ENCODE measurements around the gene MTLN. TPM values are rescaled to one million over a fixed set of nuclear protein-coding genes. Genes with fewer than 3 reads are reported as not detected.

Gene MTLN
- total and polyA plus RNA-seq, 2 of the 8 experiments (the other 6 are each of a cell fraction or from before 2014, with no cell fraction given): 38.6 to 104 TPM

DNA sequence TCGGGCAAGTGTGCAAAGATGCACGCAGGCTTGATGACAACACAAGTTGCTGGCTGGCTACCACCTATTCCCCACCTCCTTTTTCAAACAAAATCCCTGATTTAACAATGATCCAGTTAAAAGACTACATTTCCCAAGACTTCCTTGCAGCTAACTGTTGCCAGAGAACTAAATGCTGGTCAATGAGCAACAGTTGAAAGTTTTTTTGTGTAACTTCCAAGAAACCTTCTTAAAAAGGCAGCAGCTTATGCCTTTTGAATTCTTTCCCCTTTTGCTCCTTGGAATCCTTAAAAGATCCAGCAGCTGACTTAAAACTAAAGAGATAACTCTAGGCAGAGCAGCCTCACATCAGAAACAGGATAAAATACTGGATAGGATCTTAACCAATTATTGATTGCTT is 46.1 kb downstream of the MTLN start:
- H3K4ac ChIP-seq (replicated peaks; ENCODE audit: insufficient read length, low read depth, low read length): no peak overlapping the region
- no peaks in the 10 kb centered on the region for H3K79me1 ChIP-seq (ENCODE audit: low read depth, low read length)
- TF ChIP-seq CTBP2 (IDR thresholded peaks at IDR 0.05; ENCODE audit: borderline replicate concordance, insufficient read depth, insufficient read length, low read length) (no peak), POLR2A (IDR thresholded peaks at IDR 0.05; ENCODE audit: control extremely low read depth in 1 of 2, low read depth in 2 of 2, low read length in 2 of 2) (no peak), BRCA1 (IDR thresholded peaks at IDR 0.05; ENCODE audit: low read depth, low read length) (no peak), NRF1 (IDR thresholded peaks at IDR 0.05; ENCODE audit: low read depth, low read length) (no peak), GTF2F1 (IDR thresholded peaks at IDR 0.05; ENCODE audit: borderline replicate concordance, low read depth, low read length) (no peak), KDM1A (IDR thresholded peaks at IDR 0.05; ENCODE audit: borderline replicate concordance, low read length) (no peak), CBX8 (IDR thresholded peaks at IDR 0.05; ENCODE audit: borderline replicate concordance, low read depth, low read length) (no peak), CHD2 (IDR thresholded peaks at IDR 0.05; ENCODE audit: low read length) (no peak), SP4 (IDR thresholded peaks at IDR 0.05; ENCODE audit: low read length) (no peak)
- TF ChIP-seq, protein P1, sequence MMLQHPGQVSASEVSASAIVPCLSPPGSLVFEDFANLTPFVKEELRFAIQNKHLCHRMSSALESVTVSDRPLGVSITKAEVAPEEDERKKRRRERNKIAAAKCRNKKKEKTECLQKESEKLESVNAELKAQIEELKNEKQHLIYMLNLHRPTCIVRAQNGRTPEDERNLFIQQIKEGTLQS (IDR thresholded peaks at IDR 0.05; ENCODE audit: insufficient read depth, low read depth, low read length): no peak
- TF ChIP-seq, protein P2, sequence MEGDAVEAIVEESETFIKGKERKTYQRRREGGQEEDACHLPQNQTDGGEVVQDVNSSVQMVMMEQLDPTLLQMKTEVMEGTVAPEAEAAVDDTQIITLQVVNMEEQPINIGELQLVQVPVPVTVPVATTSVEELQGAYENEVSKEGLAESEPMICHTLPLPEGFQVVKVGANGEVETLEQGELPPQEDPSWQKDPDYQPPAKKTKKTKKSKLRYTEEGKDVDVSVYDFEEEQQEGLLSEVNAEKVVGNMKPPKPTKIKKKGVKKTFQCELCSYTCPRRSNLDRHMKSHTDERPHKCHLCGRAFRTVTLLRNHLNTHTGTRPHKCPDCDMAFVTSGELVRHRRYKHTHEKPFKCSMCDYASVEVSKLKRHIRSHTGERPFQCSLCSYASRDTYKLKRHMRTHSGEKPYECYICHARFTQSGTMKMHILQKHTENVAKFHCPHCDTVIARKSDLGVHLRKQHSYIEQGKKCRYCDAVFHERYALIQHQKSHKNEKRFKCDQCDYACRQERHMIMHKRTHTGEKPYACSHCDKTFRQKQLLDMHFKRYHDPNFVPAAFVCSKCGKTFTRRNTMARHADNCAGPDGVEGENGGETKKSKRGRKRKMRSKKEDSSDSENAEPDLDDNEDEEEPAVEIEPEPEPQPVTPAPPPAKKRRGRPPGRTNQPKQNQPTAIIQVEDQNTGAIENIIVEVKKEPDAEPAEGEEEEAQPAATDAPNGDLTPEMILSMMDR (IDR thresholded peaks at IDR 0.05; ENCODE audit: control extremely low read depth in 1 of 3, insufficient read depth in 1 of 3, low read depth in 1 of 3, low read length in 3 of 3): no peak

More for the DNA sequence above, 46.1 kb downstream of the MTLN start:
- no peaks in the 10 kb centered on the region for H3K23me2 ChIP-seq (ENCODE audit: low read depth, low read length)
- H2BK5ac ChIP-seq (ENCODE audit: low read depth, low read length): no peak overlapping the region
- H4K5ac ChIP-seq (ENCODE audit: insufficient read length, low read depth, low read length): no peak overlapping the region
- no peak overlapping the region for H3K56ac ChIP-seq (replicated peaks; ENCODE audit: insufficient read length, low read depth, low read length)
- no peak overlapping the region for H2BK20ac ChIP-seq (ENCODE audit: low read length)
- DNase-seq (ENCODE audit: low read depth in 1 of 2, low spot score in 2 of 2) (no peak), FAIRE-seq (no peak)
- 89% methylated on average over 2 of the region's 2 CpGs; no CpG with 5 or more reads in 1 of the 2 experiments for WGBS, 2 experiments (ENCODE audit: extremely low coverage in 1 of 2, insufficient coverage in 1 of 2, insufficient read length in 1 of 2, insufficient replicate concordance in 2 of 2, low coverage in 1 of 2, low lambda C conversion rate in 2 of 2, missing lambda C conversion rate in 1 of 2)
- no peak overlapping the region for H2AK5ac ChIP-seq (ENCODE audit: low read depth, low read length)
- no peak overlapping the region for H2BK120ac ChIP-seq (replicated peaks; ENCODE audit: low read depth, low read length)
- H2BK15ac ChIP-seq (ENCODE audit: low read length): no peak overlapping the region
- no peak overlapping the region for H3K9ac ChIP-seq (replicated peaks in 1 of 4; ENCODE audit: extremely low read depth in 1 of 4, low read depth in 3 of 4, low read length in 3 of 4)
- no peak overlapping the region for H3K14ac ChIP-seq (ENCODE audit: insufficient read length)
- no peaks in the 10 kb centered on the region for H4K20me1 ChIP-seq (replicated peaks in 1 of 2; ENCODE audit: control insufficient read depth in 1 of 2, insufficient read depth in 2 of 2, low read length in 2 of 2)
- H4K91ac ChIP-seq (replicated peaks; ENCODE audit: insufficient read length, low read length): no peak overlapping the region
- no peaks in the 10 kb centered on the region for H3K79me2 ChIP-seq (ENCODE audit: control insufficient read depth in 1 of 2, insufficient read depth in 2 of 2, low read length in 2 of 2)
- no peak overlapping the region; a peak in 1 of 4 replicates for H3K4me2 ChIP-seq (ENCODE audit: insufficient read depth in 1 of 2, low read depth in 2 of 2, low read length in 2 of 2)
- H3K9me3 ChIP-seq (ENCODE audit: insufficient read depth in 2 of 2, low read depth in 1 of 2, low read length in 1 of 2): no peaks in the 10 kb centered on the region
- peak overlapping the region; percentile 24; the same call in 1 of the 2 replicates for H2AFZ ChIP-seq (ENCODE audit: low read length)
- H3K23ac ChIP-seq (ENCODE audit: insufficient read length): no peak overlapping the region
- peaks cover 3 to 13% (median 7%) of the 10 kb centered on the region in 4 experiments; a peak in 6 of 7 replicates for H3K4me1 ChIP-seq (replicated peaks in 1 of 4; ENCODE audit: control insufficient read depth in 3 of 4, insufficient read depth in 4 of 4, low read length in 3 of 4)
- POLR2A ChIA-PET (ENCODE audit: partially characterized antibody): no interaction called here
- H3K18ac ChIP-seq (ENCODE audit: extremely low read depth, low read length): no peak overlapping the region
- H3K27ac ChIP-seq (ENCODE audit: low read depth, low read length): no peak overlapping the region
- CTCF ChIA-PET (ENCODE audit: partially characterized antibody): interaction anchor here (1.3 to 3.5 kb wide), 2 partner anchors 9 to 14 kb away, joined by 3 to 30 read pairs; no protein-coding TSS in a partner anchor
- no peak overlapping the region for H2BK12ac ChIP-seq (ENCODE audit: low read depth, low read length)
- no peak overlapping the region for H3K4me3 ChIP-seq (ENCODE audit: extremely low read depth in 1 of 4, insufficient read depth in 2 of 4, low read depth in 3 of 4, low read length in 4 of 4)
- H4K8ac ChIP-seq (ENCODE audit: extremely low read depth, insufficient read depth, low read length): no peak overlapping the region
- no peaks in the 10 kb centered on the region; a peak in 1 of 7 replicates for H3K27me3 ChIP-seq (replicated peaks in 1 of 4; ENCODE audit: control insufficient read depth in 3 of 4, extremely low read depth in 1 of 4, insufficient read depth in 3 of 4, low read length in 3 of 4)
- H3K36me3 ChIP-seq (ENCODE audit: control insufficient read depth in 2 of 4, insufficient read depth in 4 of 4, low read length in 3 of 4): no peaks in the 10 kb centered on the region

Measured in H1 (cell line).